ENCODE data around the gene GSTK1.
"Not testable (repeated sequence)": the region's sequence is repeated elsewhere in the genome, so short reads cannot be mapped to it uniquely, and the experiment has no call there.

Gene GSTK1

GRCh38 chr7:143279186-143280098 is 16.2 kb downstream of the GSTK1 start:
- no peak for DNase-seq (ENCODE audit: low read depth)

DNA sequence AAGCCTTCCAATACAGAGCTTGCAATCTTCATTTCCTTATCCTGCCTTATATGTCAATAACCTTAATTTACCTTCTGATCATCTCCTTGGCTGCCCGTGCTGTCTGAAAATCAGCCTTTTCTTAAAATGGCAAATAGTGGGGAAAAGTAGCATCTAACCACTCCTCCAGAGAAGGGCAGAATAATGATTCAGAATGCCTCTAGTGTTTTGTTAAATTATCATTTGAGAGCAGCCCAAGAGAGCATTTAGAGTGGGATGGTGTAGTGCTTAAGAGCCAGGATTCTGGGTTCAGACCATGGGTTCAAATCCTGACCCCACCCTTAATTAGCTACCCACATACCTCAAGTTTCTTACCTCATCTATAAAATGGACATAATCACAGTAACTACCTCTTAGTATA is 16.9 kb downstream of the GSTK1 start:
- DNase-seq (ENCODE audit: low read depth) = no peak

- DNase-seq (ENCODE audit: low read depth) = no peak
Measured at GRCh38 chr7:143280566-143280965, 17.3 kb downstream of the GSTK1 start.

GRCh38 chr7:143281529-143281928 is 18.3 kb downstream of the GSTK1 start:
- DNase-seq (ENCODE audit: low read depth) = no peak

GRCh38 chr7:143282124-143282523 is 18.9 kb downstream of the GSTK1 start:
- no peak for DNase-seq (ENCODE audit: low read depth)

DNA sequence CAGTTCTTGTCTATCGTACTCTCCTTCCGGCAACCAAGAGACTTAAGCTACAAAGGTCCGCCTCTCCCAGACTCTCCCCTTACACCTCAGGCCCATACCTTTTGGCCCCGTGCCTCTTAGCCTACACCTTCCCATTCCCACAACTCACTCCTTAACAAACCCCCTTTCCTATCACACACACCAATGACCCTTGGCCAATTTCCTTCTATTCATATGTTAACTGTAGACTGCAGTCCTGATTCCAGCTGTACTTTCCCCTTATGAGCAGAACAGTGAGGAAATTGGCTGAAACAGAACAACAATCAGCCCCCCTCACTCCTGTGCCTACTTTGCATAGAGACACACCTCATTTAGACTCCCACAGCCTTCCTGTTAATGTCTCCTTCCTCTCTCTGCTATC is 20.1 kb downstream of the GSTK1 start:
- no peak for DNase-seq (ENCODE audit: low read depth)

DNA sequence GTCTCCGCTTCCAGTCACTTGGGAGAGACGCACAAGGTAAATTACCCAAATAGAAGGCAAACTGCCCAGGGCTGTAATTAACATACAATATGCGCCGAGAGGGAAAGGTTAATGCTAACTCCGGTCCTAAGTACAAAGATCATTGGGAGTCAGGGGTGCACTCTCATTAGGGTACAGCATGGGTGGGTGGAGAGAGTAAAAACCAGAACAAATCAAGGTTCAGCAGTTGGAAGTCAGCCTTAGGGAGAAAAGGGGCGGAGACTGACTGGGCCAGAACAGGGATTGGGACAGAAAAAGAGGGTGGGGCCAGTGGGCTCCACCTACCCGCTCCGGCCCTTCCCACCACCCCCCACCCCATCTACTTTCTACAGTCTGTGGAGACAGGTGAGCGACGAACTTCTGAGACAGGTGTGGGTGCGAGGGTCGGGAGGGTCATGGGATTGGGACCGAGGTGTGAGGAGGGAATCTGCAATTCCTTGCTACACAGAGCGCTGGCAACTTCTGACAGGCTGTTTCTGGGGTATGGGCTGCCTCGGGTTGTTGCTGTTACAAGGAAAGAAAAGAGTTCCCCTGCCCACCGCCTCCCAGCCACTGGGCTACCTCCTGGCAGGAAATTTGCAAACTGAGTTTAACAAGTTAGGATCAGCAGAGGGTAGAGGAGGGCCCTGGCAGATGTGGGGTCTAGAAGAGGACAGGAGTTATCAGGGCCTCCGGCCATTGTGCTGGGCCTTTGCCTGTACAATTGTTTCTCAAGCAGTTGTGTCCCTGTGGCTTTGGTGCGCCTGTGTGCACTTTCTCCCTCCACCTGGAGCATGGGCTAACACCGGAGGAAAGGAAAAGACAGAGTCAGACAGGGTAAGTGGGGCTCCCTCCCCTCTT is 21.6 kb downstream of the GSTK1 start, which contains the start of gene TMEM139:
TSS of gene TMEM139 (plus strand) at position 368 of the 879 bp plus-strand sequence. CDS start 1,000 bp downstream, outside the sequence.
- DNase-seq (ENCODE audit: low read depth) = no peak

GRCh38 chr7:143285470-143285778 is 22.2 kb downstream of the GSTK1 start:
- no peak for DNase-seq (ENCODE audit: low read depth)

DNA sequence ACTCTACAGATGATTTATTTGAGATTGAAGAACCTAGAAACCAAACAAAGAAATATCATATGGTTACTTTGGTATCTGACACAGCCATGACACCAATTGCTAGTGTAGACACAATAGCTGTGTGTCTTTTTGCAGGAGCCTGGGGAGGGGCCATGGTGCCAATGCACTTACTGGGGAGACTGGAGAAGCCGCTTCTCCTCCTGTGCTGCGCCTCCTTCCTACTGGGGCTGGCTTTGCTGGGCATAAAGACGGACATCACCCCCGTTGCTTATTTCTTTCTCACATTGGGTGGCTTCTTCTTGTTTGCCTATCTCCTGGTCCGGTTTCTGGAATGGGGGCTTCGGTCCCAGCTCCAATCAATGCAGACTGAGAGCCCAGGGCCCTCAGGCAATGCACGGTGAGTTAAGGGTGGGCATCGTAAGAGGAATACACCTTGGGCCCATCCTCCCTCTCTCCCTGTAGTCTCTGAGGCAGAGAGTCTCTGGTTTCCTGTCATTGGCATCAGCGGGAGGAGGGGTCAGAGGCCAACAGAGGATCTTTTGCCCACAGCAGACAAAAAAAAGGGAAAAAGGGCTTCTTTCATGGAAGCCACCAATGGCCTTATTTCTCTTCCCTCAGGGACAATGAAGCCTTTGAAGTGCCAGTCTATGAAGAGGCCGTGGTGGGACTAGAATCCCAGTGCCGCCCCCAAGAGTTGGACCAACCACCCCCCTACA is 22.7 kb downstream of the GSTK1 start:
- DNase-seq (ENCODE audit: low read depth) = no peak

DNA sequence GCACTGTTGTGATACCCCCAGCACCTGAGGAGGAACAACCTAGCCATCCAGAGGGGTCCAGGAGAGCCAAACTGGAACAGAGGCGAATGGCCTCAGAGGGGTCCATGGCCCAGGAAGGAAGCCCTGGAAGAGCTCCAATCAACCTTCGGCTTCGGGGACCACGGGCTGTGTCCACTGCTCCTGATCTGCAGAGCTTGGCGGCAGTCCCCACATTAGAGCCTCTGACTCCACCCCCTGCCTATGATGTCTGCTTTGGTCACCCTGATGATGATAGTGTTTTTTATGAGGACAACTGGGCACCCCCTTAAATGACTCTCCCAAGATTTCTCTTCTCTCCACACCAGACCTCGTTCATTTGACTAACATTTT is 23.3 kb downstream of the GSTK1 start:
- no peak for DNase-seq (ENCODE audit: low read depth)

- no peak for DNase-seq (ENCODE audit: low read depth)
Measured at GRCh38 chr7:143287339-143287934, 24.2 kb downstream of the GSTK1 start.

DNA sequence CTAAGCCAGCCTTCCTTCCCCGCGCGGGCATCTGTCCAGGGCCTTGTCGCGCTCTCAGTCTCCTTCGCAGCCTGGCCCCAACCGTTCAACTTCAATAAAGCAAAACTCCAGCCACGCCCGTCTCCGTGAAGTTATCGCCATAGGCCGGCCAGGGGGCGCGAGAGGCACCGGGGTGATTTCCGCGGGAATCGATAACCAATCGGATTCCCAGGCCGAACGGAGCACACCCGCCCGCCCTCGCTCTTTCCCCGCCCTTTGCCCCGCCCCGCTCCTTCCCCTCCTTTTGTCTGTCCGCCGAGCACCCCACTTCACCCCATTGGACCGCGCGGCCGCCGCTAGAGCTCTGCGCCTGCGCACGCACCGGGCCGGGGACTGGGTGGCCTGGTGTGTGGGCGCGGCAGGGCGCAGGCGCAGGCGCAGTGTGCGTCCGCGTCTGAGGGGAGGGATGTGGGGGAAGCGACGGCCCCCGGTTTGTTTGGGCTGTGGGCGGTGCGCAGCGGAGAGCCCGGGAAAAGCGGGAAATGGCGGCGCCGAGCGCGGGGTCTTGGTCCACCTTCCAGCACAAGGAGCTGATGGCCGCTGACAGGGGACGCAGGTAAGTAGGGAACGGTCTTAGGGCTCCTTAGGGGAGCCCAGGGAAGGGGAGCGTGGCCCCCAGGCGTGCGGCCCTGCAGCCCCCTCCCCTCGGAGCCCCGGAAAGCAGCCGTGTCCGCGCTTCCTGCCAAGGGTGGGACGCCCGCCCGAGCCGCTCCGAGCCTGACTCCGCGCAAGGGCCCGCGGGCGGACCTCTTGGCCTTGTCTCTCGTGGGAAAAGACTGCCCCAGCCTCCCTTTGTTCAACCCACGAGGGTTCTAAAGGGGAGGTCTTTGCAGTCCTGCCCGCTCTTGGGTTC is 24.9 kb downstream of the GSTK1 start, which contains the start of gene CASP2:
TSS of gene CASP2 (plus strand) at position 417 of the 892 bp plus-strand sequence. CDS start at position 522, 105 bp downstream.
- peak; percentile 78 for DNase-seq (ENCODE audit: low read depth)

DNA sequence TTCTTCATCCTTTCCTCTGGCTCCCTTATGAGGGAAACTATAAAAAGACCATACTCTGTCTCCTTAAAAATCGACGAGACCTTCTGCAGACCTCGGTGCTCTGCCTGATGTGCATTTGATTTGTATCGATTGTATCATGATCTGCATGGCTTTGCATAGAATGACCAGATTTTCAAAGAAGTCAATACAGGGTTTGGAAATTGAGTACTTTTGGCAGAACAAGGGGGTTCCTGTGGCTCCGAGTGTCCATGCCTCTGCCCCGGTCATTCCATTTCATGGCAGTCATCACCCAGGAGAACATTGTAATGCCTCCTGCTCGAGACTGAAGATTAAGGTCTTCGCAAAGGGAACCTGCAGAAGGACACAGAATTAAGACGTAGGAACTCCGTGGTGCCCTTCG is 25.6 kb downstream of the GSTK1 start:
- no peak for DNase-seq (ENCODE audit: low read depth)

- no peak for DNase-seq (ENCODE audit: low read depth)
Measured at GRCh38 chr7:143289421-143289820, 26.2 kb downstream of the GSTK1 start.

DNA sequence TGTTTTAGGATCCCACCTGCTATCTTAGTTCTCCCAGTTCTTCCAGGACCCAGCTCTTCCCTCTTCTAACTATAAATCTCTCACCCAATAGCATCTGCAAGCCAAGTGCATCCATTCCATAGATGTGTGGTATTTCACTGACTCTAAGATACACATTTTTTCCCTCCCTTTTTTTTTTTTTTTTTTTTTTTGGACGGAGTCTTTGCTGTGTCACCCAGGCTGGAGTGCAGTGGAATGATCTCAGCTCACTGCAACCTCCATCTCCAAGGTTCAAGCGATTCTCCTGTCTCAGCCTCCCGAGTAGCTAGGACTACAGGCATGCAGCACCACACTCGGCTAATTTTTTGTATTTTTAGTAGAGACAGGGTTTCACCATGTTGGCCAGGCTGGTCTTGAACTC is 26.6 kb downstream of the GSTK1 start:
- not testable (repeated sequence) for DNase-seq (ENCODE audit: low read depth)

GRCh38 chr7:143290293-143290692 is 27.1 kb downstream of the GSTK1 start:
- no peak for DNase-seq (ENCODE audit: low read depth)

GRCh38 chr7:143292876-143293275 is 29.6 kb downstream of the GSTK1 start:
- no peak for DNase-seq (ENCODE audit: low read depth)

DNA sequence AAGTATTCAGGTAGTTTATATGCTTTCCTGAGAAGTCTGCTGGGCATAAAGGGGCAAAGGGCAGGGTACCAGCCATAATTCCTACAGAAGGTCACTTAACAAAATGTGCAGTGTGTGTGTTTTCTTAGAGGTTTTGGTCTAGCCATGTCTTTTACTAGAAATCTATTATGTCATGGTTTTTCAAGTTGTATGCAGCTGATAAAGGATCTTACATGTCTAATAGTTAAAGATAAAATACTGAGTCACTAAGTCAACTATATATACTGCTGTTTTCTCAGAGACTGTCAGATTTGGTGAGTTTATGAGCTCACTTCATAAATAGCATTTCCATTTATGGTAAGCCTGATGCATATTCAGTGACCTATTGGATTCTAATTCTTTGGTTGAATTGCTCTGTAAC is 32.6 kb downstream of the GSTK1 start:
- no peak for DNase-seq (ENCODE audit: low read depth)

GRCh38 chr7:143296686-143297085 is 33.4 kb downstream of the GSTK1 start:
- no peak for DNase-seq (ENCODE audit: low read depth)

GRCh38 chr7:143299346-143299745 is 36.1 kb downstream of the GSTK1 start:
- DNase-seq (ENCODE audit: low read depth) = no peak

DNA sequence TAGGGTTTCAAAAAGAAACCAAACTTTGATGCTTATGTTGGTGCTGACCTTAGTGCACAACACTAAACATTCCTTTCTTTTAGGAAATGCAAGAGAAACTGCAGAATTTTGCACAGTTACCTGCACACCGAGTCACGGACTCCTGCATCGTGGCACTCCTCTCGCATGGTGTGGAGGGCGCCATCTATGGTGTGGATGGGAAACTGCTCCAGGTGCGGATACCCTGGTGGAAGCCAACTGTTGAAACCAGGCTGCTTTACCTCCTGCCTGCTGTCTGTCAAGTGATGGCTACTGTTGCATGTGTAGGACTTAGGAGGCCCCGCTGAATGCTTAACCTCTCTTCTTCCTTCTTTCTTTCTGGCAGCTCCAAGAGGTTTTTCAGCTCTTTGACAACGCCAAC is 36.6 kb downstream of the GSTK1 start:
- DNase-seq (ENCODE audit: low read depth) = no peak

All from non-pigmented ciliary epithelial cell (primary cell).